IMR-90 (cell line): Measurements from ENCODE around the gene PRKD2. TPM values are rescaled to one million over a fixed set of nuclear protein-coding genes. Genes with fewer than 3 reads are reported as not detected.

Source experiments
- ATAC-seq: fragments of 200-7000 bp; cut with Tn5 transposase; 2 replicates; pipeline ENCODE4 v1.9.1; 2020; ENCODE audit warnings: low read depth, mild to moderate bottlenecking, moderate library complexity
- BruUV-seq: library from RNA; stranded (reverse); fragments of 400-500 nt; replicated peaks from 2 replicates; lab custom pipeline; 2021; lab: Mats Ljungman, UMichigan
- CTCF ChIA-PET: fragments of 300-600 bp; formaldehyde crosslinking; extraction: SDS; loops from one replicate; lab custom pipeline; 2021; ENCODE audit warnings: antibody characterized with exemption; lab: Yijun Ruan, JAX
- POLR2A ChIA-PET: fragments of 300-600 bp; sonication (Branson Sonifier 250); formaldehyde crosslinking; loops from one replicate; lab custom pipeline; 2022; ENCODE audit warnings: antibody characterized with exemption; ENCODE audit not compliant: unreplicated experiment; lab: Charles Lee
- DNase-seq: peaks from one replicate; pipeline ENCODE4 v3.0.0; 2013
- H2AFZ ChIP-seq: replicated peaks from 2 replicates; pipeline ENCODE3; 2013; ENCODE audit warnings: low read length, mild to moderate bottlenecking; ENCODE audit not compliant: poor library complexity
- H2AK5ac ChIP-seq: 2 replicates; pipeline ENCODE4 v1.6.1; 2013; ENCODE audit warnings: low read depth, low read length, inconsistent platforms
- H2AK9ac ChIP-seq: replicated peaks from 2 replicates; pipeline ENCODE3; 2013; ENCODE audit warnings: mild to moderate bottlenecking, low read depth, low read length, moderate library complexity; ENCODE audit not compliant: poor library complexity
- H2BK120ac ChIP-seq: 2 replicates; pipeline ENCODE4 v1.6.1; 2013; ENCODE audit warnings: low read depth, low read length, inconsistent platforms
- H2BK15ac ChIP-seq: 3 replicates; pipeline ENCODE4 v1.6.1; 2013; ENCODE audit warnings: low read depth, low read length, inconsistent platforms
- H2BK20ac ChIP-seq: 2 replicates; pipeline ENCODE4 v1.6.1; 2013; ENCODE audit warnings: low read depth, mild to moderate bottlenecking, inconsistent platforms, low read length, moderate library complexity
- H2BK5ac ChIP-seq: 2 replicates; pipeline ENCODE4 v1.6.1; 2013; ENCODE audit warnings: mild to moderate bottlenecking, low read depth, low read length, inconsistent platforms; ENCODE audit not compliant: poor library complexity, severe bottlenecking
- H3K14ac ChIP-seq: replicated peaks from 2 replicates; pipeline ENCODE4 v1.6.1; 2013; ENCODE audit warnings: low read depth, low read length, inconsistent platforms
- H3K18ac ChIP-seq: 2 replicates; pipeline ENCODE4 v1.6.1; 2013; ENCODE audit warnings: low read depth, low read length, control low read depth
- H3K23ac ChIP-seq: 2 replicates; pipeline ENCODE4 v1.6.1; 2013; ENCODE audit warnings: low read depth, low read length, inconsistent platforms
- H3K27ac ChIP-seq: 2 replicates; pipeline ENCODE4 v1.5.1; 2013; ENCODE audit warnings: mild to moderate bottlenecking, control low read depth, low read length; ENCODE audit not compliant: insufficient read depth
- H3K27me3 ChIP-seq: 2 replicates; pipeline ENCODE4 v1.6.1; 2013; ENCODE audit warnings: low read length; ENCODE audit not compliant: control insufficient read depth, insufficient read depth
- H3K36me3 ChIP-seq: 2 replicates; pipeline ENCODE4 v1.6.1; 2013; ENCODE audit warnings: low read length, mixed read lengths; ENCODE audit not compliant: control insufficient read depth, insufficient read depth
- H3K4ac ChIP-seq: 2 replicates; pipeline ENCODE4 v1.6.1; 2013; ENCODE audit warnings: low read depth, low read length, inconsistent platforms
- H3K4me1 ChIP-seq: 2 replicates; pipeline ENCODE4 v1.6.1; 2013; ENCODE audit warnings: low read length, mixed read lengths; ENCODE audit not compliant: control insufficient read depth, insufficient read depth
- H3K4me2 ChIP-seq: 2 replicates; pipeline ENCODE4 v1.6.1; 2013; ENCODE audit warnings: low read depth, mild to moderate bottlenecking, control low read depth, low read length, moderate library complexity
- H3K4me3 ChIP-seq: 2 replicates; pipeline ENCODE4 v1.5.1; 2013; ENCODE audit warnings: low read depth, mild to moderate bottlenecking, control low read depth, low read length, moderate library complexity; ENCODE audit not compliant: insufficient read depth
- H3K56ac ChIP-seq: 2 replicates; pipeline ENCODE4 v1.6.1; 2013; ENCODE audit warnings: low read length, inconsistent platforms; ENCODE audit not compliant: insufficient read depth; ENCODE audit errors: extremely low read depth
- H3K79me1 ChIP-seq, 2 experiments: 2 replicates each; pipeline ENCODE4 v1.6.1; 2013; ENCODE audit warnings: low read length in 2 of 2, inconsistent platforms in 1 of 2, low read depth in 1 of 2
- H3K9ac ChIP-seq: 2 replicates; pipeline ENCODE4 v1.6.1; 2013; ENCODE audit warnings: low read depth, low read length, control low read depth
- H3K9me1 ChIP-seq: 2 replicates; pipeline ENCODE4 v1.6.1; 2013; ENCODE audit warnings: low read length, inconsistent platforms; ENCODE audit not compliant: insufficient read depth
- H3K9me3 ChIP-seq: 2 replicates; pipeline ENCODE4 v1.6.1; 2013; ENCODE audit warnings: low read length; ENCODE audit not compliant: control insufficient read depth, insufficient read depth
- H4K20me1 ChIP-seq: 2 replicates; pipeline ENCODE4 v1.6.1; 2013; ENCODE audit warnings: low read length, inconsistent platforms; ENCODE audit not compliant: insufficient read depth
- H4K5ac ChIP-seq: 2 replicates; pipeline ENCODE4 v1.6.1; 2013; ENCODE audit warnings: mild to moderate bottlenecking, low read depth, low read length, control low read depth
- H4K8ac ChIP-seq, 2 experiments: 2 replicates each; pipeline ENCODE4 v1.6.1; 2013; ENCODE audit warnings: low read depth in 2 of 2, low read length in 2 of 2, control low read depth in 1 of 2, inconsistent platforms in 1 of 2
- H4K91ac ChIP-seq: 2 replicates; pipeline ENCODE4 v1.6.1; 2013; ENCODE audit warnings: low read depth, low read length, inconsistent platforms; ENCODE audit not compliant: insufficient read depth
- BHLHE40 ChIP-seq: fragments of 150-350 bp; IDR thresholded peaks from 2 replicates; pipeline ENCODE4 v1.6.1; 2016; ENCODE audit warnings: mild to moderate bottlenecking, low read depth, low read length
- CEBPB ChIP-seq: IDR thresholded peaks from 2 replicates; pipeline ENCODE4 v1.6.1; 2012; ENCODE audit warnings: low read depth, low read length, improper control_type of control experiment
- CHD1 ChIP-seq: IDR thresholded peaks from 2 replicates; pipeline ENCODE4 v1.6.1; 2012; ENCODE audit warnings: low read depth, low read length, improper control_type of control experiment
- CTCF ChIP-seq: conservative IDR thresholded peaks from 2 replicates; pipeline ENCODE4 v1.5.1; 2012; ENCODE audit warnings: mild to moderate bottlenecking, low read depth, low read length, improper control_type of control experiment
- ELK1 ChIP-seq: fragments of 150-350 bp; IDR thresholded peaks from 2 replicates; pipeline ENCODE4 v1.6.1; 2016; ENCODE audit warnings: low read depth, mild to moderate bottlenecking, low read length, moderate library complexity, borderline replicate concordance
- FOS ChIP-seq: fragments of 150-350 bp; IDR thresholded peaks from 2 replicates; pipeline ENCODE4 v1.6.1; 2016; ENCODE audit warnings: low read depth, low read length
- MAFK ChIP-seq: IDR thresholded peaks from 2 replicates; pipeline ENCODE4 v1.6.1; 2012; ENCODE audit warnings: low read depth, low read length, improper control_type of control experiment
- MAZ ChIP-seq: IDR thresholded peaks from 2 replicates; pipeline ENCODE4 v1.6.1; 2012; ENCODE audit warnings: low read depth, mild to moderate bottlenecking, low read length, improper control_type of control experiment, moderate library complexity, borderline replicate concordance
- MXI1 ChIP-seq: IDR thresholded peaks from 2 replicates; pipeline ENCODE4 v1.6.1; 2012; ENCODE audit warnings: low read depth, mild to moderate bottlenecking, low read length, moderate library complexity, borderline replicate concordance
- NFE2L2 ChIP-seq: fragments of 150-350 bp; IDR thresholded peaks from 2 replicates; pipeline ENCODE4 v1.6.1; 2016; ENCODE audit warnings: low read depth, mild to moderate bottlenecking, low read length
- POLR2A ChIP-seq: IDR thresholded peaks from 2 replicates; pipeline ENCODE4 v1.6.1; 2012; ENCODE audit warnings: mild to moderate bottlenecking, low read depth, low read length
- RAD21 ChIP-seq: IDR thresholded peaks from 2 replicates; pipeline ENCODE4 v1.6.1; 2012; ENCODE audit warnings: low read length, improper control_type of control experiment
- RCOR1 ChIP-seq: IDR thresholded peaks from 2 replicates; pipeline ENCODE4 v1.6.1; 2012; ENCODE audit warnings: mild to moderate bottlenecking, low read length, improper control_type of control experiment; ENCODE audit not compliant: insufficient replicate concordance
- RFX5 ChIP-seq: IDR thresholded peaks from 2 replicates; pipeline ENCODE4 v1.8.0; 2012; ENCODE audit warnings: low read depth, mild to moderate bottlenecking, low read length, moderate library complexity
- SMC3 ChIP-seq: fragments of 150-350 bp; IDR thresholded peaks from 2 replicates; pipeline ENCODE4 v1.6.1; 2016; ENCODE audit warnings: low read depth, mild to moderate bottlenecking, antibody characterized with exemption, low read length, moderate library complexity
- USF2 ChIP-seq: fragments of 150-350 bp; IDR thresholded peaks from 2 replicates; pipeline ENCODE4 v1.6.1; 2017; ENCODE audit warnings: mild to moderate bottlenecking, antibody characterized with exemption, low read length, low read depth
- WGBS, 2 experiments: methylation state at CpG; one replicate each; pipeline versions ENCODE4 v1.1.5 to v1.1.7; 2013; ENCODE audit warnings: missing lambda C conversion rate in 2 of 2; ENCODE audit not compliant: insufficient read length in 1 of 2; ENCODE audit errors: extremely low coverage in 2 of 2; 5-methylcytosine and 5-hydroxymethylcytosine counted together
- dilution Hi-C: fragments of 300-500 bp; cut with HindIII; formaldehyde crosslinking; loops from one replicate; pipeline ENCODE4 v1.14.3; 2018; ENCODE audit warnings: low sequenced_read_pairs; ENCODE audit not compliant: unreplicated experiment
- in situ Hi-C: fragments of 300-500 bp; cut with MboI; formaldehyde crosslinking; loops from 3 replicates; pipeline ENCODE4 v1.14.3; 2019; ENCODE audit warnings: low sequenced_read_pairs, inconsistent platforms, mixed read lengths
- intact Hi-C: fragments of 100-400 bp; cut with micrococcal nuclease; formaldehyde crosslinking; loops from 2 replicates; pipeline ENCODE4 v1.10.0; 2022
- polyA plus RNA-seq, 3 experiments: library from polyadenylated mRNA; depleted of rRNA; stranded (reverse); fragments of >200 nt; gene quantifications; 2 replicates each; pipeline ENCODE4 v1.2.3, GENCODE V29; 2012; ENCODE audit warnings: low replicate concordance in 1 of 3
- total RNA-seq: library from RNA; depleted of rRNA; stranded (reverse); fragments of >200 nt; gene quantifications from 2 replicates; pipeline ENCODE4 v1.2.3, GENCODE V29; 2012

Gene PRKD2
- total and polyA plus RNA-seq, 2 of the 4 experiments (the other 2 are of a cell fraction), result 9.9 to 19.6 TPM

GRCh38 chr19:46739290-46739771 is 22.4 kb upstream of the PRKD2 start:
- H3K27ac ChIP-seq, result no peak overlapping the region
- H4K8ac ChIP-seq, result no peak overlapping the region
- no TSS peak for BruUV-seq

More at GRCh38 chr19:46739290-46739771, 22.4 kb upstream of the PRKD2 start:
- no peak overlapping the region for H3K4me2 ChIP-seq
- H3K9ac ChIP-seq, result no peak overlapping the region
- H3K14ac ChIP-seq, result no peak overlapping the region
- no peak overlapping the region for H2AK9ac ChIP-seq
- ATAC-seq (no peak), DNase-seq (no peak)
- H2BK20ac ChIP-seq, result no peak overlapping the region
- peaks cover 86% of the 10 kb centered on the region for H4K20me1 ChIP-seq
- no peak overlapping the region for H4K5ac ChIP-seq
- H3K9me1 ChIP-seq, result peaks cover 28% of the 10 kb centered on the region
- H3K79me1 ChIP-seq, result peaks cover 25 to 81% of the 10 kb centered on the region in 2 experiments
- H3K36me3 ChIP-seq, result peaks cover 34% of the 10 kb centered on the region
- POLR2A ChIA-PET, result interaction anchor here (0.9 kb wide), 1 partner anchor 26 kb away, joined by 19 read pairs; no protein-coding TSS in a partner anchor
- no peaks in the 10 kb centered on the region for H3K27me3 ChIP-seq
- H3K56ac ChIP-seq, result no peak overlapping the region
- 54% methylated on average over 3 of the region's 14 CpGs; no CpG with 5 or more reads in 1 of the 2 experiments for whole genome bisulfite sequencing, 2 experiments
- no peak overlapping the region for H4K91ac ChIP-seq
- CTCF ChIA-PET, result interaction anchor here (1.2 kb wide), 1 partner anchor 36 kb away, joined by 3 read pairs; no protein-coding TSS in a partner anchor
- TF ChIP-seq BHLHE40, result no peak
- no peak for TF ChIP-seq MAFK
- TF ChIP-seq CEBPB, result no peak
- no peak for TF ChIP-seq SMC3
- TF ChIP-seq RAD21, result no peak
- TF ChIP-seq FOS, result no peak
- no peak for TF ChIP-seq CTCF
- TF ChIP-seq MAZ, result no peak
- TF ChIP-seq RFX5, result no peak
- TF ChIP-seq MXI1, result no peak
- TF ChIP-seq CHD1, result no peak
- no peak for TF ChIP-seq NFE2L2
- no peak for TF ChIP-seq ELK1
- TF ChIP-seq USF2, result no peak
- no peak for TF ChIP-seq RCOR1
- TF ChIP-seq POLR2A, result no peak
- intact Hi-C loops (no loop called here), in situ Hi-C loops (no loop called here), dilution Hi-C loops (no loop called here)
- no peak overlapping the region for H3K4ac ChIP-seq
- H2BK120ac ChIP-seq, result no peak overlapping the region
- peaks cover 28% of the 10 kb centered on the region for H3K4me1 ChIP-seq
- no peaks in the 10 kb centered on the region for H3K9me3 ChIP-seq
- no peak overlapping the region for H2AK5ac ChIP-seq
- H2AFZ ChIP-seq, result no peak overlapping the region
- no peak overlapping the region for H2BK15ac ChIP-seq
- no peak overlapping the region for H2BK5ac ChIP-seq
- no peak overlapping the region for H3K23ac ChIP-seq
- H3K18ac ChIP-seq, result no peak overlapping the region
- no peak overlapping the region for H3K4me3 ChIP-seq
